ENCODE measurements around the gene BNC2.

Gene BNC2

DNA sequence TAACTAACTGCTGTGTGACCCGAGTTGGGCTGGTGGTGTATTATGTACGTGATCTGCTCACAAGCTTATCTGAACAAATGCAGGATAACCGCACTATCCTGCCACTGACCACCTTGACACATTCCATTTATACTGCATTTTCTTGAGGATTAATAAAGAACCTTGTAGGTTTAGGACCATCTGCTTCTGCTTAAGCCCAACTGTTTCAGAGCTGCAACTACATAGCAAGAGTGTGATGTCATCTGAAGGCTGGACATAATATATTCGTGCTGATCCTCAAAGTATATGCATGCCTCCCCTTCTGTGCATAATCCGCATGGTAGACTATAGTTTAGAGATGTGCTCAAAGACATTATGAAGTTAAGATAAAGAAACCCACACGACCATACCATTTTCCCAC, 435.9 kb downstream of the BNC2 start:
- no peak for DNase-seq

GRCh38 chr9:16433494-16433893, 437.0 kb downstream of the BNC2 start:
- DNase-seq: no peak

DNA sequence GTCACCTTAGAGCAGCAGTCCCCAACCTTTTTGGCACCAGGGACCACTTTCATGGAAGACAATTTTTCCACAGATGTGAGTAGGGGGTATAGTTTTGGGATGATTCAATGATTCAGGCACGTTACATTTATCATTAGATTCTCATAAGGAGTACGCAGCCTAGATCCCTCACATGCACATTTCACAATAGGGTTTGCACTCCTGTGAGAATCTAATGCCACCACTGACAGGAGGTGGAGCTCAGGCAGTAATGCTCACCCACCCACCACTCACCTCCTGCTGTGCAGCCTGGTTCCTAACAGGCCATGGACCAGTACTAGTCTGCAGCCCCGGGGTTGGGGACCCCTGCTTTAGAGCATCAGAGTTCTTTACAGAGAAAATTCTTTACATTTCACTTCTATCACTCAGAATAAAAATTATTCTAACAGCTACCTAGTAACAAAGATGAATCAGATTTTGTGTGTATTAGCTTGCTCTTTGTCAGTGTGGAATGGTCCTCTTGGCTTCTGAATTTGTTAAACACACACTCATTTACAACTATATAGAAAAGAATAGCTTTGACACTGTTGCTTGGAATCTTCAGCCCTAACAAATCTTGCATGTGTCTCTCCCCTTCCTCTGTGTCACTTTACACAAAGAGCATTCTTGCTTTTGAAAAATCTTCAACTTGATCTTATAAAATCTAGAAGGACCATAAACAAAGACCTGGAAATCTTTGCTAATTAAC, 438.6 kb downstream of the BNC2 start:
- DNase-seq: no peak

- DNase-seq: no peak
Measured at GRCh38 chr9:16429671-16430070, 440.8 kb downstream of the BNC2 start.

GRCh38 chr9:16427873-16428427, 442.5 kb downstream of the BNC2 start:
- no peak for DNase-seq

DNA sequence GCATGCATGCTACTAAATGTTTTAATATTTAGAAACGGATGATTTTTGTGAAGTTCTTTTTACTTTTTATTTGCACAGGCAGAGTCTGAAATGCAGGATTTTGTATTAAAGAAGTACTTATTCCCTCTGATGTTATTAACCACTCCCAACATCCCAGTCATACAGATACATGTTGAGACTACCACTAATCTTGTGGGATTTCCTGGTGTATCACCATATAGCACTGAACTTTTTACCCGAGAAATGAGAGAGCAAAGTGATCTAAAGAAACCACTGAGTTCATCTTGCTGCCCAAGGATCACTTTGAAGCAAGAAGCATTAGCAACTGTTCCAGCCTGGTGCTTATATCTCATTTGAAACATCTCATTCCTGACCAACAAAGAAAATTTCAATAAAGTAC, 443.8 kb downstream of the BNC2 start:
- no peak for DNase-seq

DNA sequence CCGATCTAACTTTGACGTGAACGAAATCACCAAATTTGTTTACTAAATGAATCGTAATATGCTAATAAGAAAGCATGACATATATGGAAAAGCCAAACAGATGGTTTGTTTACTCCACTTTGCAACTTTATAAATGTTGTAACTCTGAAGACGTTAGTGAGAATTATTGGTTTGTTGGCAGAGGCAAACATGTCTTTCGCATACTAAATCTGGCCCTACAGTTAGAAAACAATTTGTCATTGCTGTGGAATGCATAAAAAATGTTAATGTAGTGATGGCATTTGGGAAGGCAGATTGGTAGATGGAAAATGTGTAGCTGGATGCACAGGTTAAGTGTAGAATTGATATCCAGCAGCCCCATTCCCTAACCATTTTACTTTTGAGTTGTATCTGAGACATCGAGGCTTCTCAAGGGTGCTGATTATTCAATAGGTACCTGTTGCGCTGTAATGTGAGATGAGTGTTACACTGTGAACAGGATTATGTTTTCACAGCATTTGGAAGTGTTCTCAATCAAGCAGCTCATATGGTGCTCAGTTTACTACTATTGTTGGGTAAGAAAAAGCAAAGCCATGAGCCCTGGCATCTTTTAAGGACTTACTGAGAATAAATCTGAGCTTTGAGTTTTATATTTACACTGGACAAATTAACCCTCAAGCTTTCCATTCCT, 444.8 kb downstream of the BNC2 start:
- no peak for DNase-seq

GRCh38 chr9:16422114-16422513, 448.4 kb downstream of the BNC2 start:
- DNase-seq: no peak

DNA sequence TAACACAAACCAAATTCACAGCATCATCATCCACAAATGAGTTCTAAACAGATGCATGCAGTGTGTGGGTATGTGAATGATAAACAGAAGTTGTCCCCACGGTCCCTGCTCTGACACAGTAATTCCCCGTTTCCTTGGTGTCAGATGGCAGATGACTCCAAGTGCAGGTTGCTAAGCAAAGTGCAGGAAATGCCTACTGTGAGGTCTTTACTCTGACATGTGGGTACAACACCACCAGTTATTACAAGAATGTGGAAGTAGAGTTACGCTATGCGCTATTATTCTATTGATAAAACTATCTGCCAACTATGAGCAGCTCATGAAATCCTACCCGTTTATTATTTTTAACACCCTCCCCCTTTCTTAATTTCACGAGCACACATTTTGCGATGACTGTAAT, 448.9 kb downstream of the BNC2 start:
- DNase-seq: no peak

DNA sequence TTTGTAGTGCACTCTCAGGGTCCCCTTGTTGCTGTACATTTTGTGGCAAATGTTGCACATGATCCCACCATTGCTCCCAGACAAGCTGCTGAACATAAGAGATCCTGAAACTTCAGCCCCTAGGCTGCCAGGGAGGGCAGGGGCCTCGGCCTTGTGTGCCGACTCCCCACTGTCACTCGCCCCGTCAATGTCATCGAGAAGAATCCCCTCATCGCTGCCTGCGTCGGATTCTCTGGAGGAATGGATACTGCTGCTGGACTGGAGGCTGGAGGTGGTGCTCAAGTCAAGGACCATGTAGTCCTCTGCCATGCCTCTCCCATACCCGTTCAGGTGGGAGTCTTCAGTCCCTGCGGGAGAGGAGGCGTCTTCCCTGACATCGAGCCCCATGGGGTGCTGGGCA, 451.3 kb downstream of the BNC2 start:
- no peak for DNase-seq

DNA sequence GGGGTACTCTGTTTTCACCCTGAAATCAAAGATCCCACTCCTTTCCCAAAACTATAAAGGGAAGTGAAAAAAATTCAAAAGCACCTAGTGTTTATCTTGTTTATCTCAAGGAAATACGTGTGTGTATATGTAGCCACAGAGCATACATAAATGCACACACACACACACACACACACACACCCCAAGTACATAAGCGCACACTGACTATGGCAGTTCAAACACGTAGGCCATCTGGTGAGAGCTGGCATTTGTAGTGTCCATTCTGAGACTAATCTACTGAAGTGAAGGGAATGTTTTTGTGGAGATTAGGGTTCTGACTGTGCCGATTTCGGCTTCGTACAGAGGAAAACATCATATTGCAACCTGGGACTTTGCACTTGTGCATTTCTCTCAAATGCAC, 451.7 kb downstream of the BNC2 start:
- DNase-seq: no peak

GRCh38 chr9:16417749-16418148, 452.7 kb downstream of the BNC2 start:
- DNase-seq: no peak

DNA sequence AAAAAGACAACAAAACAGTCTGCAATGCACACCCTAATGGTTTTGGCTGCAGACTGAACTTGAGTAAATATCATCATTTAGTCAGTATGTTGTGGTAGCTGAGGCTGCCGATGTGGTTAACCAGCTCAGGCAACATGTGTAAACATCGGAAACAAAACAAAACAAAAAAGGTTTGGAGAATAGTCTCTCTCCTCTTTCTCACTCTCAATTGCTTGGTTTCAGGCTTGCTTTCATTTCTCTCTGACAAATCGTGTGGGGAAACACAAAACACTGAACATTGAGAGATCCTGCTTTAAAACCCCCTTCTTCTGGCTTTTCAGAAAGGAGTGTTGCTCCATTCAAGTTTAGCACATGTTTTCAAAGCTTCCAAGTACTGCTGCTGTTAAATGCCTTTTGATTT, 453.3 kb downstream of the BNC2 start:
- DNase-seq: no peak

DNA sequence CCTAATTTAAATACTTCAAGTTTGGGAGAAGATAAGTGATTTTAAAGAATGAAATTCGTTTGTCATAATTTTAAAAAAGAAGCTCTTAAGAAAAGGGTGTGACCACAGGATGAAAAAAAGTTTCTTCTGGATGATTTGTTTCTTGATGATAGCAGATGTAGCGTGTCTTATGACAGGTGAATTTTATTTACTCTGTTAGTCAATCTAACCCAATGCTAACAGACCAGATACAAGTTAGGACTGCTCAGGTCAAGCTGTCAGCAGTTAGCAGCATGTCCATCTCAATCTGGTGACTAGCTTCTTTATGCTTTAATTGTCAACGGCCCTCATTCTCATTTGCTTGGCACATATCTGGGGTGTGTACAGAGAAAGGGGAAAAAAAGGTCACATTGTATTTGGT, 456.0 kb downstream of the BNC2 start:
- DNase-seq: no peak

DNA sequence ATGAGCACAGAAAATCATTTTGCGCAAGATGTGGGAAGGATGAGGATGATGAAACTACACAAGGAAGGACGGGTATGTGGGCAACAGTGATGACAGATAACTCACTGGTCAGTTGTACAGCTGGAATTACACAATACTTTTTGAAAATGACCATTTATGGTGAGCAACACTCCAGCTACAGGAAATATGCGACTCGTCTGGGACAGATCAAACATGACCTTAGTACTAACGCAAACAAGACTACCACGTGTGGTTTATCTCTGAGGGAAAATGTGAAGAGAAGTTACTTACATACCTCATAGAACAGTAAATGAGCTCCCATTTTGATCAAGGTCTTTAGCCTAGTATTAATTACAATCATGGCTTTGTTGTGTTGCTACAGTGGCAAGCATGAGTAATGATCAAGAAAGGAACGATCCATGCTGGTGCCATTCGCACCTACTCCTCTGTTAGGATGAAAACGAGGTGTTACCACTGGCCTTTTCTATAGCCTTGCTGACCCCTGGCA, 456.9 kb downstream of the BNC2 start:
- DNase-seq: no peak

DNA sequence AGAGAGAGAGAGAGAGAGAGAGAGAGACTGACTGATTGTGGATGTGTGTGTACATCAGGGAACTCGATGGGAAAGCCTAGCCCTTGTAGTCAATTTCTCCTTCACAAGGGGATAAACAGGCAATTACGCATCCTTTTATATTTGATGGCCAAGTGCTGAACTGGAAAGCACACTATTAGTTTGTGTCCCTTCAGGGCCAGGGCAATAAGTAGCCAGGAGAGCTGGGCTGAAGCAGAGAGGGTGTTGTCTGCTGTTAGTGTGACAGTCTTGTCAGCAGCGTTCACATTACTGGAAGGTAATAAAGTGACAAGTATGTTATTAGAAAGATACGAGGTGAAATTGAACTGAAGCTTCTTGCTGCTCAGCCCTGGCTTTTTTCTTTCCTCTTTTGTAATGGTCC, 457.7 kb downstream of the BNC2 start:
- no peak for DNase-seq

DNA sequence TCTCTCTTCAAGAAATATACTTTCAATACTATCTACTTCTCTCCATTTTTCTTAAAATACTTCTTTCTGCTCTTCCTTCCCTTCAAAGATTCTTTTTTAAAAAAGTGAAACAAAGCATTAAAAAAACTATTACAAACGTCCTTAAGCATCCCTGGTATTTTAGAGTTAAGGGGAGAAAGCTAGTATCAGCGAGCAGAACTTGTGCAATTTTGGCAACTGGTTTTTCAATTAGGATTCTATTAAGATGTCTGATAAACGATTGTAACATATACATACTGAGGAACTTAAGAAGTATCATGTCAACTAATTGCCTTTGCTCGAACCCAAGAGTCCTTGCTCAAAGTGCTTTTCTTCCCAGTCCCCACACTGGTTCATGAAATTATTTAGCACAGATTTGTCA, 459.2 kb downstream of the BNC2 start:
- DNase-seq: no peak

- no peak for DNase-seq
Measured at GRCh38 chr9:16410601-16411280, 459.7 kb downstream of the BNC2 start.

DNA sequence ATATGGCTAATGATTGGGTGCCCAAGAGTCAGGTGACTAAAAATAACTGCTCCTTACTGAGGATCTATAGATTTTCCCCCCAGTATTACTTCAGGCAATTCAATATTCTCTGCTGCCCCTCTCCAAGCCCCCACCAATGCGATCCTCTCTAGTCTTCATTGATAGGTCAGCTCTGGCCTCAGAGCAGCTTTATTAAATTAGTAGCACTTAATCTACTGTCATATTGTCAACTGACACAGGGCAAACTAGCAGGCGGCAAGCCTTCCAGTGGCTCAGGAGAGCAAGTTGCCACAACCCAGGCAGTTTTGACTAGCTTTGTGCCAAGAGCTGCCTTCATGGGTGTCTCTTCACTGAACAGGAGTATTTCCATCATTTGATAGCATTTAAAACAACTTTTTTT, 462.9 kb downstream of the BNC2 start:
- no peak for DNase-seq

GRCh38 chr9:16406526-16407225, 463.8 kb downstream of the BNC2 start:
- no peak for DNase-seq

DNA sequence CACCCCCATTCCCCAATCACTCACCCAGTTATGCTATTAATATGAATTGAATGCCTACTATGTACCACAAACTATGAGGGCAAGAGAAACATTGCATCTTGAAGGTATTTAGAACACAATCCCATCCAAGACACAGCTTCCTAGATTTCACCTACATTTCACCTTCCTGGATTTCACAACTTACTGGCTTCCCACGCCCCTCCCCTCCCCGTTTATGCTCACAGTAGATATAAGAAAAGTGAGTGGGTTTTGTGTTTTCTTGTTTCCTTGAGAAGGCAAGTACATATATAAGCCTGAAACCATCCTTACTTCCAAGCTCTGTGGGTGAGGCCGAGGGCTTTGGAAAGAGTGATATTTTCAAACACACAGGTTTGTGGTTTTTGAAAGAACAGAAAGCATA, 465.0 kb downstream of the BNC2 start:
- DNase-seq: no peak

DNA sequence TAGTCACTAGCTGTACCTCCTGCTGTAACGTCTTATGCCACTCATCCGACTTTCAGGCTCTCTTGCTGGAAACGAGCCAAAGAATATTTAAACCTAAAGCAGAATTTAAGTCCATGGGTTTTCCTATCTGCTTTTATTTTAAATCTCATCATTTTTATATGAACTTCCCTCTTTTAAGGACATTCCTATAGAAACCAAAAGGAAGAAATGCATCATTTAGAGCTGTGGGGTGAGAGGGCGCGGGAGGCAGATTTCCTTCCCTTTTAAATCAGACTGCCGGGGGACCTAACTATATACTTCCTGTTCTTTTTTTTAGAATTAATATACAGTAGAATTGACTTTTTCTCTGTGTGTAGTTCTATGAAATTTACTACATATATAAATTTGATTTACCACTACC, 468.8 kb downstream of the BNC2 start:
- DNase-seq: no peak

- DNase-seq: no peak
Measured at GRCh38 chr9:16398691-16399090, 471.8 kb downstream of the BNC2 start.
